Measurements from ENCODE around the gene HOMER2. TPM values are rescaled to one million over a fixed set of nuclear protein-coding genes. Genes with fewer than 3 reads are reported as not detected.

Gene HOMER2
- total RNA-seq, 4 donors from 2014 or later = 0.40 to 25.1 (median 6.1) TPM

GRCh38 chr15:82904574-82904973 lies 47.9 kb downstream of the HOMER2 start:
- TF ChIP-seq POLR2AphosphoS5 (IDR thresholded peaks at IDR 0.05) (no peak), EP300 (IDR thresholded peaks at IDR 0.05; ENCODE audit: low read depth) (no peak), POLR2A (IDR thresholded peaks at IDR 0.05) (no peak), CTCF (IDR thresholded peaks at IDR 0.05) (no peak)
- in situ Hi-C loops (cut with MboI; ENCODE audit: low pct_ligation_motif_present in 1 of 4, low pct_unique_long_range_greater_than_20kb in 1 of 4, low sequenced_read_pairs in 3 of 4) (no loop called here), intact Hi-C loops (cut with DNase I; ENCODE audit: low total_unique reads) (loop anchor here (2.0 kb wide), 1 partner anchor 34 kb away; no protein-coding TSS in a partner anchor)
- Histone ChIP-seq H3K36me3 (no peaks in the 10 kb centered on the region), H3K4me1 (no peaks in the 10 kb centered on the region), H3K4me3 (no peak overlapping the region), H3K27me3 (no peaks in the 10 kb centered on the region), H3K9me3 (no peaks in the 10 kb centered on the region), H3K27ac (no peak overlapping the region)
- WGBS, 2 donors (ENCODE audit: low coverage in 1 of 2) = 86 to 88% methylated on average over 2 to 3 of the region's 3 CpGs
- DNase-seq = no peak

- H3K27me3 ChIP-seq = no peaks in the 10 kb centered on the region
- no peak for TF ChIP-seq EP300 (IDR thresholded peaks at IDR 0.05; ENCODE audit: low read depth)
- TF ChIP-seq POLR2AphosphoS5 (IDR thresholded peaks at IDR 0.05) = no peak
- TF ChIP-seq POLR2A (IDR thresholded peaks at IDR 0.05) = no peak
- no peak for TF ChIP-seq CTCF (IDR thresholded peaks at IDR 0.05)
- no peaks in the 10 kb centered on the region for H3K9me3 ChIP-seq
- H3K4me3 ChIP-seq = no peak overlapping the region
- no peak overlapping the region for H3K27ac ChIP-seq
- in situ Hi-C loops (cut with MboI; ENCODE audit: low pct_ligation_motif_present in 1 of 4, low pct_unique_long_range_greater_than_20kb in 1 of 4, low sequenced_read_pairs in 3 of 4) (no loop called here), intact Hi-C loops (cut with DNase I; ENCODE audit: low total_unique reads) (no loop called here)
- H3K36me3 ChIP-seq = no peaks in the 10 kb centered on the region
- no peak for DNase-seq
- H3K4me1 ChIP-seq = no peaks in the 10 kb centered on the region
- WGBS, 2 donors (ENCODE audit: low coverage in 1 of 2) = 95% methylated on average over 16 of the region's 16 CpGs; no CpG with 5 or more reads in 1 of the 2 donors
Observed at GRCh38 chr15:82903511-82903910, 49.0 kb downstream of the HOMER2 start.

- no peak for DNase-seq
- in situ Hi-C loops (cut with MboI; ENCODE audit: low pct_ligation_motif_present in 1 of 4, low pct_unique_long_range_greater_than_20kb in 1 of 4, low sequenced_read_pairs in 3 of 4) (no loop called here), intact Hi-C loops (cut with DNase I; ENCODE audit: low total_unique reads) (no loop called here)
- Histone ChIP-seq H3K4me3 (no peak overlapping the region), H3K27ac (no peak overlapping the region), H3K36me3 (no peaks in the 10 kb centered on the region), H3K27me3 (no peaks in the 10 kb centered on the region), H3K9me3 (no peaks in the 10 kb centered on the region), H3K4me1 (peaks cover 0 to 3% (median 0%) of the 10 kb centered on the region in 4 donors)
- 55 to 60% methylated on average over 1 to 6 of the region's 6 CpGs for WGBS, 2 donors (ENCODE audit: low coverage in 1 of 2)
- TF ChIP-seq POLR2A (IDR thresholded peaks at IDR 0.05) (no peak), CTCF (IDR thresholded peaks at IDR 0.05) (no peak), EP300 (IDR thresholded peaks at IDR 0.05; ENCODE audit: low read depth) (no peak)
Observed at GRCh38 chr15:82901114-82901805, 51.3 kb downstream of the HOMER2 start.

- no peaks in the 10 kb centered on the region for H3K9me3 ChIP-seq
- H3K4me1 ChIP-seq = peaks cover 0 to 3% (median 0%) of the 10 kb centered on the region in 4 donors
- H3K4me3 ChIP-seq = no peak overlapping the region
- 0% methylated on average over 1 of the region's 1 CpG; no CpG with 5 or more reads in 1 of the 2 donors for WGBS, 2 donors (ENCODE audit: low coverage in 1 of 2)
- no peaks in the 10 kb centered on the region for H3K27me3 ChIP-seq
- no peaks in the 10 kb centered on the region for H3K36me3 ChIP-seq
- H3K27ac ChIP-seq = no peak overlapping the region
- DNase-seq = no peak
- intact Hi-C loops (cut with DNase I; ENCODE audit: low total_unique reads) = no loop called here
- TF ChIP-seq CTCF (IDR thresholded peaks at IDR 0.05) (no peak), EP300 (IDR thresholded peaks at IDR 0.05; ENCODE audit: low read depth) (no peak), POLR2A (IDR thresholded peaks at IDR 0.05) (no peak), POLR2AphosphoS5 (IDR thresholded peaks at IDR 0.05) (no peak)
- in situ Hi-C loops (cut with MboI; ENCODE audit: low pct_ligation_motif_present in 1 of 4, low pct_unique_long_range_greater_than_20kb in 1 of 4, low sequenced_read_pairs in 3 of 4) = no loop called here
Observed at GRCh38 chr15:82900511-82901060, 51.9 kb downstream of the HOMER2 start.
